ENCODE results near the gene CFAP68.
A peak's percentile ranks its signal among the peaks of the same experiment; 100 is the strongest.

CFAP68 gene

DNA sequence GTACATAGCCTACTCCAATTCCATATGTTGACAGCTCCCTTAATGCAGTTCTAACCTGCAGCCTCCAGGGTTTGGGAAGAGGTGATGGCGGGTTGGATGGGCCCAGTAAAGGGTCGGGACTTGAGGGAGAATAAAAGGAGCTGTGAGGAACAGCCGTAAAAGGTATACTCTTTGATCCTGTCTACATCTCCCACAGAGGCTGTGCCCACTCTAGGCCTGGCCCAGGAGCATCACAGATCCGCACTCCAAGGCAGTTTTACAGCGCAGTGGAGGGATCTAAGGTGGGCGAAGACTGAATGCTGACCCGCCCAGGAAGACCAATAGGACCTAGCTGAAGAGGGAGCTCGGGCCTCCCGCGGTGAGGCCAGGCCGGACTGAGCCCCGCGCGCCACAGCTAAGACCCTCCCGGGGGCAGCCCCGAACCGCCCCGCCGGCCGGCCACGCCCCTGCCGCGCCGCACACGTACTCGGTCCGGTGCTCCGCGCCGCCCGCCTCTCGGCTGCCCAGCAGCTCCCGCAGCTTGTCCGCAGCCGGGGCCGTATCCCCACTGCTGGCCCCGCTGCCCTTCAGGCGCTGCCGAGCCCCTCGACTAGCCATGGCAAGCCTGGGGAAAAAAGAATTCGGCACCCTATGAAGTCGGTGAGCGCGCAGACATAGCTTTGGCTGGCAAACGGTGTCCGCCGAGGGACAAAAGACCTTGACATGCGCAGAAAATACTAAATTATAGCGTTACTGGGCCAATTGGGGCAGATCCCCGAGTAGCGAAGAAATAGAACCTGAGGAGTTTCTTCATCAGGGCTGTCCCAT is 8.3 kb upstream of the CFAP68 start, which contains the start of gene ALG9:
TSS of gene ALG9 (minus strand) at position 696 of the 807 bp plus-strand sequence. CDS start at position 597, 99 bp downstream.
- TF ChIP-seq REST (IDR thresholded peaks at IDR 0.05; ENCODE audit: insufficient read depth in 1 of 2, low read depth in 2 of 2, low read length in 2 of 2) (0 out of 4 replicates have a peak, but pooled peaks of 1 of the 2 experiments have one; percentile 24), SIN3A (IDR thresholded peaks at IDR 0.05; ENCODE audit: borderline replicate concordance, insufficient read depth, low read length) (peak; percentile 75; the same call in 1 of the 2 replicates), POLR2AphosphoS5 (IDR thresholded peaks at IDR 0.05; ENCODE audit: low read depth, low read length) (peak; percentile 67), FOXP2 (optimal IDR thresholded peaks at IDR 0.05; ENCODE audit: borderline replicate concordance, extremely low read depth, extremely low read length, insufficient read depth) (no peak), TAF1 (IDR thresholded peaks at IDR 0.05; ENCODE audit: borderline replicate concordance, insufficient read depth, low read length) (peak; percentile 78; the same call in 1 of the 2 replicates)

DNA sequence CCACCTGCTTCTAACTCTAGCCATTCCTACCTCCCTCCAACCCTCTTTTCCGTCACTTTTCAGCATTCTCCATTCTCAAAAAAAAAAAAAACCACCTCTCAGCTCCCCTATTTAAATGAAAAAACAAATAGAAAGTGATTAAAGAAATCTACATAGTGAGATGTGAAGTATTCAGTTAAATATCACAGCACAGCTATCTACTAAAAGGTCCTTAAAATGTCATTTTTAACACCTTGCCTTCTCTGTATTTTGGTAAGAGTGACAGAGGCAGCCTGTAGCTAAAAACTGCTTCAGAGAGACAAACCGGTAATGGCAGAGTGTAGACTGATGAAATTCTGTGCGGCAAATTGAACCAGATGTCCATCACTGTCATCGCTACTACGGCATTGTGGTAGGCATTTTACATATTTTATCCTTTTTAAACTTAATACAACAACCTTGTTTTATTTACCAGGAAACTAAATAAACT is 7.6 kb upstream of the CFAP68 start:
- TF ChIP-seq REST (IDR thresholded peaks at IDR 0.05; ENCODE audit: insufficient read depth in 1 of 2, low read depth in 2 of 2, low read length in 2 of 2) (no peak), POLR2AphosphoS5 (IDR thresholded peaks at IDR 0.05; ENCODE audit: low read depth, low read length) (peak; percentile 5; the same call in 1 of the 2 replicates)

- TF ChIP-seq REST (IDR thresholded peaks at IDR 0.05; ENCODE audit: insufficient read depth in 1 of 2, low read depth in 2 of 2, low read length in 2 of 2), result no peak
- peak; percentile 27; the same call in 1 of the 2 replicates for TF ChIP-seq SIN3A (IDR thresholded peaks at IDR 0.05; ENCODE audit: borderline replicate concordance, insufficient read depth, low read length)
Observed at GRCh38 chr11:111878385-111878848, 924 bp upstream of the CFAP68 start.

GRCh38 chr11:111879637-111879960 is 258 bp downstream of the CFAP68 start:
- TF ChIP-seq POLR2AphosphoS5 (IDR thresholded peaks at IDR 0.05; ENCODE audit: low read depth, low read length) (no peak), SIN3A (IDR thresholded peaks at IDR 0.05; ENCODE audit: borderline replicate concordance, insufficient read depth, low read length) (no peak), REST (IDR thresholded peaks at IDR 0.05; ENCODE audit: insufficient read depth in 1 of 2, low read depth in 2 of 2, low read length in 2 of 2) (no peak), TAF1 (IDR thresholded peaks at IDR 0.05; ENCODE audit: borderline replicate concordance, insufficient read depth, low read length) (no peak), FOXP2 (optimal IDR thresholded peaks at IDR 0.05; ENCODE audit: borderline replicate concordance, extremely low read depth, extremely low read length, insufficient read depth) (no peak)
